GM18517 (cell line): Measurements from ENCODE around the gene SLC10A6.

Experiments
- ATAC-seq: cut with Tn5 transposase; IDR thresholded peaks from one replicate; pipeline ENCODE4 v1.9.1; 2021; ENCODE audit warnings: mild to moderate bottlenecking, moderate library complexity; ENCODE audit not compliant: unreplicated experiment

The SLC10A6 gene

DNA sequence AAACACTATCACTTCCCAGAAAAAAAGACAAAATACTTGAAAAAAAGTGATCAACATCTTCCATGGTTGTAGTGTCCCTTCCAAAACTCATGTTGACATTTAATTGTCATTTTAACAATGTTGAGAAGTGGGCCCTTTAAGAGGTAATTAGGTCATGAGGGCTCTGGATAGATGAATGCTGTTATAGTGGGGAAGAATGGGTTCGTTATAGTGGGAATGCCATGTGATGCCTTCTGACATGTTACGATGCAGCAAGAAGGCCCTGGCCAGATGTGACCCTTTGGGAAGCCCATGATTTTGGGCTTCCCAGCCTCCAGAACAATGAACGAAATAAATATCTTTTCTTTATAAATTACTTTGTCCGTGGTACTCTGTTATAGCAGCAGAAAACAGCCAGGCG is 4.0 kb upstream of the SLC10A6 start:
- ATAC-seq, result no peak

- no peak for ATAC-seq
Measured at GRCh38 chr4:86848136-86848535, 1.0 kb downstream of the SLC10A6 start.

GRCh38 chr4:86847571-86847970 is 1.6 kb downstream of the SLC10A6 start:
- ATAC-seq, result no peak

DNA sequence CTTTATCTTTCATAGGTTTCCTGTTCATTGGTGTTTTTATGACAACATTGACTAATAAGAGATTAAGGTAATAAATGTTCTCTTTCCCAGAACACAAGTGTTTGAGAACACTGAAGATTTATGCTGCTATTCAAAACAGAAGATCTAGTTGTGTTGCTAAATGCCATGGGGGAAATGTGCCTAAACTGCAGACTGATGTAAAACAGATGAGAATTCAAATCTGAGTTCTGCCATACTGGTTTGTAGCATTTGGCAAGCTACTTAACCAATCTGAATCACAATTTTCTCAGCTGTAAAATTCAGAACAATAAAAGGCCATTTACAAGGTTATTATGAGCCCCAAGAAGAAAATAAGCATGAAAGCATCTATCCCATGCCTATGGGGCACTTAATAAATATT is 2.3 kb downstream of the SLC10A6 start:
- no peak for ATAC-seq

- no peak for ATAC-seq
Measured at GRCh38 chr4:86845593-86845992, 3.6 kb downstream of the SLC10A6 start.

GRCh38 chr4:86841309-86841708 is 7.9 kb downstream of the SLC10A6 start:
- no peak for ATAC-seq

DNA sequence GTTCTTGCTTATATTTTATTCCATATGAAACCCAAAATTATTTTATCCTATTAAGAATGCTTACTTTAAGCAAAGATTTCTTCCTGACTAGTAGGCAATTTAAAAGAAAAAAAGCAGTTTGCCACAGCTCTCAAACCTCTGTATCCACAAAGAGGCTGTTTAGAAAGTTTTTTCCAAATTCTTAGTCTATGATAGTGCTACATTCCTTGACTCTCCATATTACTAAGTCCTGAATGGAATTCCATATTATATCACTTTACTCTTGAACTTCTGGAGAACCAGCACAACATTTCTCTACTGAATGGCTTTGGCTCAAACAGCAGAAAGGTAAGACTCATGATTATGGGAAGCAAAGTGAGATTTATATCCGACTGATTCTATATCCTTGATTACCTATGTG is 8.3 kb downstream of the SLC10A6 start:
- ATAC-seq, result no peak

GRCh38 chr4:86837691-86838503 is 11.3 kb downstream of the SLC10A6 start:
- no peak for ATAC-seq

GRCh38 chr4:86835677-86836076 is 13.5 kb downstream of the SLC10A6 start:
- ATAC-seq, result no peak

DNA sequence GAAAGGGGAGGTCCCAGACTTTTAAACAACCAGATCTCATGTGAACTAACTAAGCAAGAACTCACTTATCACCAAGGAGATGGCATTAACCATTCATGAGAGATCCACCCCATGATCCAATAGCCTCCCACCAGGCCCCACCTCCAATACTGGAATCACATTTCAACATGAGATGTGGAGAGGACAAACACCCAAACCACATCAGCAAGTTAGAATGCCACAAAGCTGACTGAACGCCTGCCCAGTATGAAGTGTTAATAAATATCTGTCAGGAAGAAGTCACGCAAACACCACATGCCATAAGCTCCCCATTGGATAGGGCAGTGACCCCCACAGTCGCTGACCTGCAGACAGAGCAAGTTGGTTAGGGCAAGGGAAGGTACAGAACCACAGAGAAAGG is 14.3 kb downstream of the SLC10A6 start:
- no peak for ATAC-seq

GRCh38 chr4:86833615-86834014 is 15.6 kb downstream of the SLC10A6 start:
- no peak for ATAC-seq

- ATAC-seq, result no peak
Measured at GRCh38 chr4:86831262-86832130, 17.7 kb downstream of the SLC10A6 start.

DNA sequence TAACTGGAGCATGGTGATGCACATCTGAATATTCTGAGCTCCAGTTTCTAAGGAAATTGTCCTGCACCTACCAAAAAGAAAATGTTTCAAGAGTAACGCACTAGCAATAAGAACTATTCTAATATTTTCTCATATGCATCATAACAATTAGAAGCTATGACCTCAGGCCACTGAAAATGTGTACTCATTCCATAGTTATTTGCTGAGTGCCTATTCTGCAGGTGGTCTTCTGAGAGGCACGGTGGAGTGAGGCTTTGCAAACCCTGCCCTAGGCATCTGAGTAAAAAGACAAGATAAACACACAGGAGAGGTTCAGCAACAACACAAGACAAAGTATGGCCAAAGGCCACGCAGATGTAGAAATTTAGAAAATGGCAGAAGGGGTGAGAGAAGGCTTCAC is 23.7 kb downstream of the SLC10A6 start:
- ATAC-seq, result no peak

DNA sequence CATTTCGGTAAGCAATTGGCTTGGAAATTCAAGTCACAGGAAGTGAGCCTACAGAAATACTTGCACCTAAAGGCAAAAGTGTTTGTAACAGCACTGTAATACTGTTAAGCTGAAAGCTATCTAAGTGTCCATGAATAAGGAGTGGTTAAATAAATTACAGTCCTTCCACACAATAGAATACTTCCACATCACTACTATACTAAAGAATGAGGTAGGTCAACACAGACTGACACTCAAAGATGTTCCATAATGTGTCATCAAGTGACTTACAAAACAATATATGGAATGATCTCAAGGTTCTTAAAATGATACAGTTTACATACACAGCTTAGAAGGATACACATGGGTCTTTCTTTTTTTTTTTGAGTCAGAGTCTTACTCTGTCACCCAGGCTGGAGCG is 27.0 kb downstream of the SLC10A6 start:
- ATAC-seq, result no peak

DNA sequence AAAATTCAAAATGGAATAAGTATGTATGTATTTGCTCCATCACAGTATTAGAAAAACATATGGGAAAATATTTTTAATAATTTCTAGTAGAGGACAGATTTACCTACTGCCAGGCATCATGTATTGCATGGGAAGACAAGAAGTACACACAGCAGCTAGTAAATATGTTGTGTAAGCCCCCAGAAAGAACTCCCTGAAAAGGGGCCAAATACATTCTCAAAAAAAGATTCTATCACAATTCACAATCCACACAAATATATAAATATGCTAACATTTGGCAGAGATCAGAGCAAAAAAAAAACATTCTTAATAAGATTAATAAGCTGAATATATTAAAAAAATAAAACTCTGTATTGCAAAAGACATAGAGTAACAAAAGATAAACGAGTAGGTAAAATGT is 28.0 kb downstream of the SLC10A6 start:
- ATAC-seq, result no peak

- ATAC-seq, result no peak
Measured at GRCh38 chr4:86819561-86819960, 29.6 kb downstream of the SLC10A6 start.

- ATAC-seq, result no peak
Measured at GRCh38 chr4:86818841-86819240, 30.3 kb downstream of the SLC10A6 start.

- ATAC-seq, result no peak
Measured at GRCh38 chr4:86818211-86818610, 31.0 kb downstream of the SLC10A6 start.

DNA sequence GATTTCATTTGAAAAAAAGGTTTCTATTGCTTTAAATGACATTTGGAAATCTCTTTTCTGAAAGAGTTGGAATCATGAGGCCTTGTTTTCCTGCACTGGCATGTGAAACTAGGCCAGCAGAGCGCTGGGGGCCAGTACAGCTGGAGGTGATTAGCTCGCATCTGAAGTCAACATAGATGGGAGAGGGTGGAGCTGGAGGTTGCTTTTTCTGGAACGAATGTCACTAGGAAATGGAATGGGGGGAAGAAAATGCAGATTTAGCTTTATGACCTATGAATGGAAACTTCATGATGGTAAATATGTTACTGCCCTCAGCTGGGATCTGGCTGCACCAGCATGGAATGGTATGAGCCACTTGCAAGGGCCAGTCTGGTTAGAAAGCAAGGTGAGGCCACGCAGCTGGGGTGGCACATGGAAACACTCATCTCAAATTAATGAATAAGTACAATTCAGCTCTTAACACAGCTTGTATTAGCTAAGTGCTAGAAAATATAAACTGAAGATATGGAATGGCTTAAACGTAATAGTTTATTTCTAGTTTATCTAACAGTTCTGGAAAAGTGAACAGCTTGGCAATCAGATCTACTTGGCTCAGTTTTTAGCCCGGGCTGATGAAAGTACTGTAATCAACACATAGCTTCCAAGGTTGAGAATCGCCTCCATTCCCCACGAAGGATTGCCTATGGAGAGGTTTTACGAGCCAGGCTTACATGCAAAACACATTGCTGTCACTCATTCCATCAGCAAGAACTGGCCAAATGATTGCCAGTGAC is 32.5 kb downstream of the SLC10A6 start:
- no peak for ATAC-seq

DNA sequence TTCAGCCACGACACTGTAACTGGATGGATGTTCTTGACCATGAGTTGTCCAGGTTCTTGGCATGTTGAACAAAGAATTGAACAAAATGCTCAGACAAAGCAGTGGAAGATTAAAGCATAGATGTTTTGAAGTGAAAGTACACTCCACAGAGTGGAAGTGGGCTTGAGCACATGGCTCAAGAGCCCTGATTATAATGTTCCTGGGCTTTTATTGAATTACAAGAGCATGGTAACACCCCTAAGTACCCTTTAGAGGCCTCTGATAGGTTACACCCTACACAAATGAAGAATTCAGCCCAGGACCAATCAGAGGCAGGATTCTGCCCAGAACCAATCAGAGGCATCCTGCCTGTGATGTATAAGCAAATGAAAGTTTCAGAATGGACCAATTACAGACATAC is 33.5 kb downstream of the SLC10A6 start:
- ATAC-seq, result no peak

DNA sequence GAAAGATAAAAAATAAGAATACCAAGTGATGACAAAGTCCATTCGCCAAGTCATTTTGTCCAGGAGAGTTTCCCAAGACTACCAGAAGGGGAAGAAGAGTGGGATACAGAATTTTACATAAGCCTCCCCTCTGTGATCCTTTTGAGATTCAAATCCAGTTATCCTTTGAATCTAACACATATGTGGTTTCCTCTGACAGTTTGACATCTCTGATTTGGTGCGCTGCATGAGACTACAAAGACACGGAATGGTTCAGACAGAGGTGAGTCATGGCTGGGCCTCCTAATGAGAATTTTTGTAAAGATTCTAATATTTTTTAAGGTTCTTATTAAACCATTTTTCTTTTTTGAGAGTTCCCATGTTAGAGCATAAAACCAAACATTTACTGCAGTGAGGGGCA is 38.3 kb downstream of the SLC10A6 start:
- no peak for ATAC-seq
